Tibial nerve (tissue), 4 donors: ENCODE measurements around the gene VPS41.

Experiments
- EP300 ChIP-seq, 2 donors: sonication (generic); formaldehyde crosslinking; IDR thresholded peaks; one replicate each; pipeline ENCODE4 v1.6.1; 2017; ENCODE audit warnings: antibody characterized with exemption in 2 of 2, mild to moderate bottlenecking in 1 of 2
- POLR2A ChIP-seq, 2 donors: fragments of 450-650 bp; IDR thresholded peaks; one replicate each; pipeline ENCODE4 v1.6.1; 2017; ENCODE audit warnings: antibody characterized with exemption in 2 of 2, mild to moderate bottlenecking in 2 of 2, moderate library complexity in 2 of 2
- TF ChIP-seq, protein P1 (sequence below), 5 experiments: fragments of 200-600 bp in 3 of 5; fragments of 450-650 bp in 2 of 5; sonication (generic) in 3 of 5; IDR thresholded peaks; one replicate each; pipeline ENCODE4 v1.5.1; 2016 to 2019; ENCODE audit warnings: antibody characterized with exemption in 5 of 5, mild to moderate bottlenecking in 3 of 5, moderate library complexity in 2 of 5

DNA sequence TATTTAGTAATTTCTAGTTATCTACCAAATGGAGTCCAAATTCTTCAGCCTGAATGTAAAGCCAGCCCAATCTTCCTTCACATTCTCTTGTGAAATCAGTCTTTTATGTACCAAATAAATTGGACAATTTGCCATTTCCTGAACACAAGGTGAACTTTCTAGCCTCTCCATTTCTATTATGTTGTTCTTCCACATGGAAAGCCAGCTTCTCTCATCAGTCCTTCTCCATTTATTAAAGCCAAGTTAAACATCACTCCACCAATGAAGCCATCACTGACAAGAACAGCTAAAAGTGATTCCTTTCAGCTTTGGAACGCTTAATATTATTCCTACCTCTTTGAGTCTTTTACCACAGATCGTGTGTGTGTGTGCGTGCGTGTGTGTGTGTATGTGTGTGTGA, 88.4 kb downstream of the VPS41 start:
- TF ChIP-seq, protein P1, sequence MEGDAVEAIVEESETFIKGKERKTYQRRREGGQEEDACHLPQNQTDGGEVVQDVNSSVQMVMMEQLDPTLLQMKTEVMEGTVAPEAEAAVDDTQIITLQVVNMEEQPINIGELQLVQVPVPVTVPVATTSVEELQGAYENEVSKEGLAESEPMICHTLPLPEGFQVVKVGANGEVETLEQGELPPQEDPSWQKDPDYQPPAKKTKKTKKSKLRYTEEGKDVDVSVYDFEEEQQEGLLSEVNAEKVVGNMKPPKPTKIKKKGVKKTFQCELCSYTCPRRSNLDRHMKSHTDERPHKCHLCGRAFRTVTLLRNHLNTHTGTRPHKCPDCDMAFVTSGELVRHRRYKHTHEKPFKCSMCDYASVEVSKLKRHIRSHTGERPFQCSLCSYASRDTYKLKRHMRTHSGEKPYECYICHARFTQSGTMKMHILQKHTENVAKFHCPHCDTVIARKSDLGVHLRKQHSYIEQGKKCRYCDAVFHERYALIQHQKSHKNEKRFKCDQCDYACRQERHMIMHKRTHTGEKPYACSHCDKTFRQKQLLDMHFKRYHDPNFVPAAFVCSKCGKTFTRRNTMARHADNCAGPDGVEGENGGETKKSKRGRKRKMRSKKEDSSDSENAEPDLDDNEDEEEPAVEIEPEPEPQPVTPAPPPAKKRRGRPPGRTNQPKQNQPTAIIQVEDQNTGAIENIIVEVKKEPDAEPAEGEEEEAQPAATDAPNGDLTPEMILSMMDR (IDR thresholded peaks at IDR 0.05) = no peak
- TF ChIP-seq POLR2A (IDR thresholded peaks at IDR 0.05) (no peak), EP300 (IDR thresholded peaks at IDR 0.05) (no peak)
